Spleen (tissue), 11 donors: ENCODE measurements around the gene EXOSC9. TPM values are rescaled to one million over a fixed set of nuclear protein-coding genes. Genes with fewer than 3 reads are reported as not detected.

Experiments used
- DNase-seq: peaks from one replicate; pipeline ENCODE4 v3.0.0-alpha.2; 2020
- H3K27ac ChIP-seq, 8 donors: fragments of 200-600 bp; sonication (generic) in 7 of 8; 1 replicate in 4 of 8; 2 replicates in 4 of 8; pipeline versions ENCODE4 v1.5.0 to v1.8.0; 2016 to 2021; ENCODE audit warnings: inconsistent platforms in 4 of 8, mild to moderate bottlenecking in 4 of 8, moderate library complexity in 1 of 8
- H3K27me3 ChIP-seq, 7 donors: fragments of 200-600 bp; sonication (generic) in 6 of 7; replicated peaks in 1 of 7; 1 replicate in 4 of 7; 2 replicates in 3 of 7; pipeline versions ENCODE4 v1.5.0 to v1.8.0; 2016 to 2021; ENCODE audit warnings: inconsistent platforms in 3 of 7, mild to moderate bottlenecking in 1 of 7
- H3K36me3 ChIP-seq, 6 donors: fragments of 200-600 bp; sonication (generic) in 5 of 6; 1 replicate in 4 of 6; 2 replicates in 2 of 6; pipeline versions ENCODE4 v1.5.0 to v1.8.0; 2016 to 2021; ENCODE audit warnings: inconsistent platforms in 2 of 6
- H3K4me1 ChIP-seq, 6 donors: fragments of 200-600 bp; sonication (generic) in 5 of 6; 1 replicate in 3 of 6; 2 replicates in 3 of 6; pipeline versions ENCODE4 v1.5.0 to v1.8.0; 2016 to 2021; ENCODE audit warnings: inconsistent platforms in 3 of 6
- H3K4me3 ChIP-seq, 8 donors: fragments of 200-600 bp; sonication (generic) in 7 of 8; 1 replicate in 4 of 8; 2 replicates in 4 of 8; pipeline versions ENCODE4 v1.5.0 to v1.8.0; 2016 to 2021; ENCODE audit warnings: inconsistent platforms in 4 of 8, mild to moderate bottlenecking in 4 of 8, moderate library complexity in 2 of 8
- H3K9me3 ChIP-seq, 8 donors: fragments of 200-600 bp; sonication (generic) in 7 of 8; 1 replicate in 4 of 8; 2 replicates in 4 of 8; pipeline versions ENCODE4 v1.5.0 to v1.8.0; 2016 to 2021; ENCODE audit warnings: inconsistent platforms in 4 of 8
- POLR2A ChIP-seq, 3 donors: fragments of 450-650 bp; IDR thresholded peaks; one replicate each; pipeline ENCODE4 v1.5.1; 2017; ENCODE audit warnings: antibody characterized with exemption in 3 of 3, mild to moderate bottlenecking in 1 of 3
- POLR2AphosphoS5 ChIP-seq, 3 donors: sonication (generic); formaldehyde crosslinking; IDR thresholded peaks; one replicate each; pipeline ENCODE4 v1.5.1; 2017; ENCODE audit warnings: antibody characterized with exemption in 3 of 3
- WGBS, 5 donors: extraction: QIAGEN DNeasy Blood & Tissue Kit in 3 of 5; methylation state at CpG; one replicate each; pipeline versions ENCODE4 v1.1.5 to v1.1.7; 2013 to 2018; 5-methylcytosine and 5-hydroxymethylcytosine counted together
- intact Hi-C: fragments of 100-400 bp; cut with DNase I; formaldehyde crosslinking; loops from one replicate; pipeline ENCODE4 v1.15.0; 2023; ENCODE audit warnings: low total_unique reads
- polyA plus RNA-seq, 3 donors: library from polyadenylated mRNA; stranded (reverse); fragments of 200-250 nt; gene quantifications; one replicate each; pipeline ENCODE4 v1.2.1, GENCODE V29; 2013
- total RNA-seq, 7 donors: library from RNA; depleted of rRNA in 3 of 7; stranded (reverse); fragments of >200 nt in 3 of 7; fragmentation: NEBNext Ultra II Directional in 4 of 7; extraction: Animal tissue kit (Norgen Biotek cat#: 25700) in 4 of 7; gene quantifications; one replicate each; pipeline versions ENCODE4 v1.1.0 to v1.2.1, GENCODE V29; 2016 to 2021
- TF ChIP-seq, protein P1 (sequence below), 11 experiments: fragments of 200-600 bp in 7 of 11; fragments of 450-650 bp in 4 of 11; sonication (generic) in 4 of 11; IDR thresholded peaks in 8 of 11; conservative IDR thresholded peaks in 3 of 11; 1 replicate in 7 of 11; 2 replicates in 4 of 11; pipeline versions ENCODE4 v1.4.0 to v1.8.0; 2016 to 2021; ENCODE audit warnings: antibody characterized with exemption in 11 of 11, inconsistent platforms in 4 of 11, mild to moderate bottlenecking in 1 of 11
- donor health status: healthy with polysubstance abuse.
- donor health status: DM: no; HTN: no; CAD: no; lungs with moderate emphysema.
- donor health status: DM: no; HTN: no; CAD: no.
- donor health status: Bipolar disorder and iron deficiency.
- donor health status: healthy.
- donor health status: DM: no; HTN: no; CAD: no.
- donor health status: DM: yes; HTN: yes; CAD: no.

EXOSC9 gene
- total and polyA plus RNA-seq, 10 donors, result 20.6 to 41.5 (median 24.2) TPM

DNA sequence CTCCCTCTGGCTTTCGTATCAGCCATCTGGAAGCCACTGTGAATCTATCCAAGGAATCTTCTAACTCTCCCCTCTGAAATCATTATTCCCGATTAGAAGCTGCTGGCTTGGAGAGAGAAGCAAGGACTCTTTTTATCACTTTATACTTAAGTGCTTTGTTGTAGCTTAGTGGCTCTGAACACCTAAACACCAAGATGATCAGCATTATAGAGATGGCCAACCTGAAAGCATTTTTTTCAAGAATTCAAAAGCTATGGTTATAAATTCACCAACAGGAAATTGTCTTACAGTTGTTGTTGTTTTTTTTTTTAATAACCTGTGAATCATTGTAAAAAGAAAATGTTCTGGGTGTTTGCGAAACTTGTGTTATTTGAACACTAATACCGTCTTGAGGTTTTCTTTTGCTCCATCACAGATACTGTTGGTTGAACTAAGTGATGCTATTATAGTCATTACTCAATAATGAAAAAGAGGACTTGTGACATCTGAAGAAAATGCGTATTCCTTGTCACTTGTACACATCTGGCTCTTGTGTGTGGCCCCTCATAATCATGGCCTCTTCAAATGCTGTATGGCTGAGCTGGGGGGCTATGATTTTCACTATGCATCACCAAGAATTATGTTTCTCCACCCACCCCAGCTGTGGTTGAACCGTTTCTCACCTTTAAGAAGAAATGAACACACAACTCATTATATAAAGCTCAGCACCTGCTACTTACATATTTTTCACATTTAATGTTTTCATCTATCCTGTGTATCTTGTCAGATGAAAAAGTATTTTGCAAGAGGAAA is 24.3 kb upstream of the EXOSC9 start:
- intact Hi-C loops, result no loop called here
- H3K4me3 ChIP-seq, result no peak overlapping the region
- H3K9me3 ChIP-seq, result no peaks in the 10 kb centered on the region
- no peak for DNase-seq
- H3K27me3 ChIP-seq, result no peaks in the 10 kb centered on the region
- no peaks in the 10 kb centered on the region for H3K36me3 ChIP-seq
- TF ChIP-seq, protein P1, sequence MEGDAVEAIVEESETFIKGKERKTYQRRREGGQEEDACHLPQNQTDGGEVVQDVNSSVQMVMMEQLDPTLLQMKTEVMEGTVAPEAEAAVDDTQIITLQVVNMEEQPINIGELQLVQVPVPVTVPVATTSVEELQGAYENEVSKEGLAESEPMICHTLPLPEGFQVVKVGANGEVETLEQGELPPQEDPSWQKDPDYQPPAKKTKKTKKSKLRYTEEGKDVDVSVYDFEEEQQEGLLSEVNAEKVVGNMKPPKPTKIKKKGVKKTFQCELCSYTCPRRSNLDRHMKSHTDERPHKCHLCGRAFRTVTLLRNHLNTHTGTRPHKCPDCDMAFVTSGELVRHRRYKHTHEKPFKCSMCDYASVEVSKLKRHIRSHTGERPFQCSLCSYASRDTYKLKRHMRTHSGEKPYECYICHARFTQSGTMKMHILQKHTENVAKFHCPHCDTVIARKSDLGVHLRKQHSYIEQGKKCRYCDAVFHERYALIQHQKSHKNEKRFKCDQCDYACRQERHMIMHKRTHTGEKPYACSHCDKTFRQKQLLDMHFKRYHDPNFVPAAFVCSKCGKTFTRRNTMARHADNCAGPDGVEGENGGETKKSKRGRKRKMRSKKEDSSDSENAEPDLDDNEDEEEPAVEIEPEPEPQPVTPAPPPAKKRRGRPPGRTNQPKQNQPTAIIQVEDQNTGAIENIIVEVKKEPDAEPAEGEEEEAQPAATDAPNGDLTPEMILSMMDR (IDR thresholded peaks at IDR 0.05 in 8 of 11, conservative IDR thresholded peaks at IDR 0.05 in 3 of 11), result no peak
- TF ChIP-seq POLR2A (IDR thresholded peaks at IDR 0.05) (no peak), POLR2AphosphoS5 (IDR thresholded peaks at IDR 0.05) (no peak)
- no peaks in the 10 kb centered on the region for H3K4me1 ChIP-seq
- 80 to 86% (median 86%) methylated on average over 6 of the region's 6 CpGs for WGBS, 5 donors
- no peak overlapping the region for H3K27ac ChIP-seq

DNA sequence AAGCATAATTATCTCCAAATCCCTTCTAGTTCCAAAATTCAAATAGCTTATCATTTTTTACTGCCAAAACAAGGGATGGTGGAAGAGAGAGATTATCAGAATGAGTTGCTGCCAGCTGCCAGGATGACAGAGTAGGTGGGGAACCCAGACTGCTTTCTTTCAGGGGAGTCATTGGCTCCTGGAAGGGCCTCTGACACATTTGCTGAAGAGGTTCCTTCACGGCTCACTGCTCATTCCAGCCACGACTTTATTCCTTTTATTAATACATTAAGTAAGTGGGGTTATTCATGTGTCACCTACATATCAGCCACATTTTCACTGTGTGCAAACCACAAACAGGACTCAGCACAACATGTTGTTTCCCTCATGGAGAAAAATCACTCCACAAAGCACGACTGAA is 23.5 kb upstream of the EXOSC9 start:
- no peaks in the 10 kb centered on the region for H3K27me3 ChIP-seq
- no peaks in the 10 kb centered on the region for H3K36me3 ChIP-seq
- DNase-seq, result no peak
- 35 to 49% (median 44%) methylated on average over 3 of the region's 3 CpGs for WGBS, 5 donors
- H3K4me1 ChIP-seq, result no peaks in the 10 kb centered on the region
- intact Hi-C loops, result no loop called here
- H3K4me3 ChIP-seq, result no peak overlapping the region
- TF ChIP-seq POLR2A (IDR thresholded peaks at IDR 0.05), result no peak
- TF ChIP-seq POLR2AphosphoS5 (IDR thresholded peaks at IDR 0.05), result no peak
- TF ChIP-seq, protein P1 (IDR thresholded peaks at IDR 0.05 in 8 of 11, conservative IDR thresholded peaks at IDR 0.05 in 3 of 11), result no peak
- no peaks in the 10 kb centered on the region for H3K9me3 ChIP-seq
- H3K27ac ChIP-seq, result no peak overlapping the region

DNA sequence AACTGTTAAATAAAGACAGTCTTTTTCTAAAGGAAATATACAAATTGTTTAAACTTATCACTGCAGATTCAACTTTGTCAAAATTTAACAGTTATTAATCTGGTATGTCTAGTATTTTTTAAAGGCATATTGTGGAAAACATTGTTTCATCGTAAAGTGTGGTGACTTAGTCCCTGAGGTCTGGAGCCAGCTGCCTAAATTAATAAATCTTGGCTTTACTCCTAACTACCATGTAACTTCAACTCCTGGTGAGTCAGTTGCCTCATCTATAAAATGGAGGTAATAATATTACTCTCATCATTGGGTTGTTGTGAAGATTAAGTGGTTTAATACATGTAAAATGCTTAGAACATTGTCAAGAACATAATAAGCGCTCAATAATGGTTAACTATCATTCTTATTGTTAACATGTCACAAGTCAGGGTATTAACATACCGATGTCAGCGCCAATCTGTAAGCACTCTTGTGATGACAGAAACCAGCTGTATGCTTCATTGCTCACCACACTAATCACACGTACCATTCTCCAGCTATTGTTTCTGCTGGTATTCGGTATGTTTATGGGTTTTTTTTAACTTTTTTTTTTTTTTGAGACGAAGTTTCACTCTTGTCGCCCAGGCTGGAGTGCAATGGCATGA is 22.0 kb upstream of the EXOSC9 start:
- TF ChIP-seq POLR2AphosphoS5 (IDR thresholded peaks at IDR 0.05), result peak in 1 of 3 donors; percentile 37
- TF ChIP-seq, protein P1 (IDR thresholded peaks at IDR 0.05 in 8 of 11, conservative IDR thresholded peaks at IDR 0.05 in 3 of 11), result no peak
- Histone ChIP-seq H3K4me3 (no peak overlapping the region), H3K4me1 (no peaks in the 10 kb centered on the region), H3K9me3 (peaks cover 0 to 4% (median under 1%) of the 10 kb centered on the region in 8 donors), H3K27ac (no peak overlapping the region), H3K36me3 (no peaks in the 10 kb centered on the region), H3K27me3 (no peaks in the 10 kb centered on the region)
- intact Hi-C loops, result no loop called here
- WGBS, 5 donors, result 75 to 81% (median 80%) methylated on average over 8 of the region's 8 CpGs
- no peak for DNase-seq

DNA sequence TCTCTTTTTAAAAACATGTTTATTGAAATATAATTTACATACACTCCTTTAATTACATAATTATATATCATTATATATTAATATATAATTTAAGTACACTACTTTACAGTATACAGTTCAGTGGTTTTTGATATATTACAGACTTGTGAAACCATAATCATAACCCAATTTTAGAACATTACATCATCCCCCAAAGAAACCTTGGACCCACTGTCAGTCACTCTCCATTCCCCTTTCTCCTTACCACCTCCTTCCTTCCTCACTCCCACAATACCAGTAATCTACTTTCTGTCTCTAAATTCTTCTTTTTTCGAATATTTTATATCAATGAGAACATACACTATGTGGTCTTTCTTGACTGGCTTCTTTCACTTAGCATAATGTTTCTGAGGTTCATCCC is 17.9 kb upstream of the EXOSC9 start:
- WGBS, 5 donors, result 70 to 85% (median 79%) methylated on average over 1 of the region's 1 CpG
- H3K27ac ChIP-seq, result no peak overlapping the region
- H3K4me1 ChIP-seq, result no peaks in the 10 kb centered on the region
- peaks cover 0 to 12% (median 6%) of the 10 kb centered on the region in 8 donors for H3K9me3 ChIP-seq
- intact Hi-C loops, result no loop called here
- DNase-seq, result no peak
- no peaks in the 10 kb centered on the region for H3K36me3 ChIP-seq
- H3K4me3 ChIP-seq, result no peak overlapping the region
- no peak for TF ChIP-seq POLR2AphosphoS5 (IDR thresholded peaks at IDR 0.05)
- TF ChIP-seq, protein P1 (IDR thresholded peaks at IDR 0.05 in 8 of 11, conservative IDR thresholded peaks at IDR 0.05 in 3 of 11), result no peak
- TF ChIP-seq POLR2A (IDR thresholded peaks at IDR 0.05), result no peak
- peaks cover 0 to 20% (median 0%) of the 10 kb centered on the region in 7 donors for H3K27me3 ChIP-seq
